Activated naive CD4-positive, alpha-beta T cell treated with anti-CD3 and anti-CD28 coated beads, Interleukin-2, amount 10 ng/mL, durations not matched to agents 7 days and 5 days (primary cell): ENCODE data around the gene ANKRD55.
"Not testable (repeated sequence)": the region's sequence is repeated elsewhere in the genome, so short reads cannot be mapped to it uniquely, and the experiment has no call there.

Experiments
- CTCF ChIA-PET: fragments of 350-600 bp; sonication (Branson Sonifier 250); formaldehyde crosslinking; loops from one replicate; lab custom pipeline; 2021; ENCODE audit warnings: antibody characterized with exemption; lab: Charles Lee
- DNase-seq: peaks from one replicate; pipeline ENCODE4 v3.0.0-alpha.2; 2020
- H3K27ac Mint-ChIP-seq: one replicate; pipeline ENCODE4 v1.8.0; 2021; ENCODE audit warnings: mild to moderate bottlenecking, moderate library complexity, mixed read lengths
- H3K27me3 Mint-ChIP-seq: one replicate; pipeline ENCODE4 v1.8.0; 2021; ENCODE audit warnings: mild to moderate bottlenecking, mixed read lengths
- H3K36me3 Mint-ChIP-seq: one replicate; pipeline ENCODE4 v1.8.0; 2021; ENCODE audit warnings: mixed read lengths
- H3K4me1 Mint-ChIP-seq: one replicate; pipeline ENCODE4 v1.8.0; 2021; ENCODE audit warnings: mixed read lengths
- H3K4me3 Mint-ChIP-seq: one replicate; pipeline ENCODE4 v1.8.0; 2021; ENCODE audit warnings: mild to moderate bottlenecking, moderate library complexity, mixed read lengths
- H3K9me3 Mint-ChIP-seq: one replicate; pipeline ENCODE4 v1.8.0; 2021; ENCODE audit warnings: mixed read lengths

Gene ANKRD55

GRCh38 chr5:56211298-56211865 is 21.7 kb downstream of the ANKRD55 start:
- H3K27ac Mint-ChIP-seq, result no peak overlapping the region
- no peaks in the 10 kb centered on the region for H3K4me1 Mint-ChIP-seq
- DNase-seq, result no peak
- CTCF ChIA-PET, result no interaction called here
- no peaks in the 10 kb centered on the region for H3K27me3 Mint-ChIP-seq
- peaks cover 20% of the 10 kb centered on the region for H3K9me3 Mint-ChIP-seq
- H3K4me3 Mint-ChIP-seq, result no peak overlapping the region
- H3K36me3 Mint-ChIP-seq, result peaks cover 1% of the 10 kb centered on the region

DNA sequence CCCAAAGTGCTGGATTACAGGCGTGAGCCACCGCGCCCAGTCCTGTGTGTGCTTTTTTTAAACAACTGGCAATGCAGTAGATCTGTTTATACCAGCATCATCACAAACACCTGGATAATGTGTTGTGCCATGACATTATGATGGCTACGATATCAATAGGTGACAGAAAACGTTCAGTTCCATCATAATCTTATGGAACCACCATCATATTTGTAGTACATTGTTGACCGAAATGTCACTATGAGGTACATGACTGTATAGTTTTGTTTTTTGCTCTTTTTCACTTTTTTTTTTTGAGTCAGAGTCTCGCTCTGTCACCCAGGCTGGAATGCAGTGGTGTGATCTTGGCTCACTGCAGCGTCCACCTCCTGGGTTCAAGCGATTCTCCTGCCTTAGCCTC is 24.4 kb downstream of the ANKRD55 start:
- Mint-ChIP-seq H3K4me1 (no peaks in the 10 kb centered on the region), H3K36me3 (peaks cover 3% of the 10 kb centered on the region), H3K27ac (no peak overlapping the region), H3K27me3 (no peaks in the 10 kb centered on the region), H3K9me3 (peaks cover 7% of the 10 kb centered on the region), H3K4me3 (no peak overlapping the region)
- DNase-seq, result no peak
- CTCF ChIA-PET, result interaction anchor here (0.7 to 1.1 kb wide), 3 partner anchors 7 to 272 kb away, joined by 3 to 4 read pairs (median 3); no protein-coding TSS in a partner anchor

DNA sequence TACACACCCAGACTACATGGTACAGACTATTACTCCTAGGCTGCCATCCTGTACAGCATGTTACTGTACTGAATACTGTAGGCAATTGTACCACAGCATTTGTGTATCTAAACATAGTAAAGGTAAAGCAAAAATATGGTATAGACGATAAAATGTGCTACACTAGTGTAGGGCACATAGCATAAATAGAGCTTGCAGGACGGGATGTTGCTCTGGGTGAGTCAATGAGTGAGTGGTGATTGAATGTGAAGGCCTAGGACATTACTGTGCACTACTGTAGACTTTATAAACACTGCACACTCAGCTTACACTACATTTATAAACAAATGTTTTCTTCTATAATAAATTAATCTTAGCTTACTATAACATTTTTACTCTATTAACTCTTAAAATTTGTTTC is 25.6 kb downstream of the ANKRD55 start:
- CTCF ChIA-PET, result interaction anchor here (1.0 to 1.1 kb wide), 2 partner anchors 63 to 271 kb away, joined by 3 read pairs; no protein-coding TSS in a partner anchor

GRCh38 chr5:56206126-56206910 is 26.8 kb downstream of the ANKRD55 start:
- Mint-ChIP-seq H3K27ac (no peak overlapping the region), H3K36me3 (peaks cover 2% of the 10 kb centered on the region), H3K4me1 (peaks cover 16% of the 10 kb centered on the region), H3K27me3 (no peaks in the 10 kb centered on the region), H3K9me3 (peaks cover 2% of the 10 kb centered on the region), H3K4me3 (no peak overlapping the region)
- no peak for DNase-seq
- CTCF ChIA-PET, result interaction anchor here (1.4 kb wide), 1 partner anchor 223 kb away, joined by 5 read pairs; no protein-coding TSS in a partner anchor

More for the DNA sequence above, 25.6 kb downstream of the ANKRD55 start:
- Mint-ChIP-seq H3K9me3 (peaks cover 2% of the 10 kb centered on the region), H3K27me3 (no peaks in the 10 kb centered on the region), H3K4me1 (peaks cover 4% of the 10 kb centered on the region), H3K4me3 (no peak overlapping the region), H3K27ac (no peak overlapping the region), H3K36me3 (peaks cover 2% of the 10 kb centered on the region)
- DNase-seq, result no peak

GRCh38 chr5:56203936-56204335 is 29.2 kb downstream of the ANKRD55 start:
- DNase-seq, H3K27me3 Mint-ChIP-seq, H3K36me3 Mint-ChIP-seq, CTCF ChIA-PET, H3K9me3 Mint-ChIP-seq, H3K4me3 Mint-ChIP-seq, H3K27ac Mint-ChIP-seq: not testable (repeated sequence)
- H3K4me1 Mint-ChIP-seq, result peaks cover 26% of the 10 kb centered on the region

DNA sequence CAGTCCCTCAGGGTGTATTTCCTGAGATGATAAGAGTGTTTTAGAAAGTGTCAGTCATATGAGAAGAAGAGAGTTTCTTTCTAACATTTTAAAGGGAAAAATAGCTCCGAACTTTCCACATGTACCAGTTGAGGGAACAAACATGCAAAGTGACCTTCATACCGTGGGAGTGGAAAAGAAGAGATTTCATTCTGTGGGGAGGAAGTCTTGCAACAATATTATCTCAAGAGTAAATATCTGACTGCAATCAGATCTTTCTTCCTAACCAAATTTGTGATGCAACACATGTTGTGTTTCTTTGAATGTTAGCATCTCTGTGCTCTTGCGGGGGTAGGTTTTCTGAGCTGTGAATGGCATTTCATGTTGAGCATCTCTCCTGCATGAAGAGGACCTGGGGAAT is 30.6 kb downstream of the ANKRD55 start:
- DNase-seq, result no peak
- Mint-ChIP-seq H3K9me3 (peaks cover 2% of the 10 kb centered on the region), H3K4me1 (peaks cover 29% of the 10 kb centered on the region), H3K27ac (no peak overlapping the region), H3K27me3 (no peaks in the 10 kb centered on the region), H3K4me3 (no peak overlapping the region), H3K36me3 (peaks cover 2% of the 10 kb centered on the region)
- CTCF ChIA-PET, result interaction anchor here (1.3 to 4.8 kb wide), 4 partner anchors 22 to 347 kb away, joined by 3 to 110 read pairs (median 37); no protein-coding TSS in a partner anchor

DNA sequence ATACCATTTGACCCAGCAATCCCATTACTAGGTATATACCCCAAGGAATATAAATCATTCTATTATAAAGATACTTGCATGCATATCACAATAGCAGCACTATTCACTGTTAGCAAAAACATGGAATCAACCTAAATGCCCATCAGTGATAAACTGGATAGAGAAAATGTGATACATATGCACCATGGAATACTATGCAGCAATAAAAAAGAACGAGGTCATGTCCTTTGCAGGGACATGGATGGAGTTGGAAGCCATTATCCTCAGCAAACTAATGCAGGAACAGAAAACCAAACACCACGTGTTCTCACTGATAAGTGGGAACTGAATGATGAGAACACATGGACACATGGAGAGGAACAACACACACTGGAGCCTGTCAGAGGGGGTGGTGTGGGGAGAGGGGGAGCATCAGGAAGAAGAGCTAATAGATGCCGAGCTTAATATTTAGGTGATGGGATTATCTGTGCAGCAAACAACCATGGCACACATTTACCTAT is 31.3 kb downstream of the ANKRD55 start:
- not testable (repeated sequence) for DNase-seq, H3K9me3 Mint-ChIP-seq, H3K4me3 Mint-ChIP-seq, H3K27me3 Mint-ChIP-seq, H3K36me3 Mint-ChIP-seq, H3K27ac Mint-ChIP-seq
- H3K4me1 Mint-ChIP-seq, result peaks cover 29% of the 10 kb centered on the region
- CTCF ChIA-PET, result interaction anchor here (0.7 to 4.8 kb wide), 24 partner anchors 7 to 896 kb away, joined by 3 to 110 read pairs (median 4); no protein-coding TSS in a partner anchor

DNA sequence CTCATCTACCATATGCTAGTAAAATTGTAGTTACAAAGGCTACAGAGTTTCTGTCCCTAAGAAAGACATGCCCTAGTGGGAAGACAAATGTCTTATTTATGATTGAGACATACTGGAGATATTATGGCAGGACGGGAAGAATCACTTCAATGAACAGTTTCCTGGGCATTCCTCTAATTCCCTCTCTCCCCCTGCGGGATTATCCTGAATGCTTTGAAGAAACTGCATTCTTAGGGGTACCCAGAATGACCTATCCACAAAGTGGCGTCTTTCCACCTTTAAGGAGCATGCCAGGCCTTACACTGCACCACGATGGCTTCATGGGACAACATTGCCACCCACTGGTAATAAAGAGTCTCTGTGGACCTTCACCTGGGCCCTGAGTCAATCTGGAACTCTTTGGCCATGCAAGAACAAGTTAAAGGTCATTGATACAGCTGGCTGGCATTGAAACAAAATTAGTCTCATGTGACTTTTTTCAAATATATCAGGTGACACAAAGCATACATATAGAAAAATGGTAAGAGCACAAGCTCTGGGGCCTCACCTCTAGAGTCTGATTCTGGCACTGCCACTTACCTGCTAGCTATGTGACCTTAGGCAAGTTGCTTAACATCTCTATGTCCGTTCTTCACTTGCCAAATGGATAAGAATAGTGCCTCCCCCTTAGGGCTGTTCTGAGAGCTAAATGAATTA is 32.0 kb downstream of the ANKRD55 start:
- CTCF ChIA-PET, result interaction anchor here (0.7 to 4.8 kb wide), 39 partner anchors 8 to 895 kb away, joined by 3 to 110 read pairs (median 4); no protein-coding TSS in a partner anchor
- DNase-seq, result peak; percentile 76
- H3K27ac Mint-ChIP-seq, result no peak overlapping the region
- no peak overlapping the region for H3K4me3 Mint-ChIP-seq
- no peaks in the 10 kb centered on the region for H3K27me3 Mint-ChIP-seq
- H3K9me3 Mint-ChIP-seq, result peaks cover 2% of the 10 kb centered on the region
- H3K4me1 Mint-ChIP-seq, result peaks cover 29% of the 10 kb centered on the region
- H3K36me3 Mint-ChIP-seq, result peaks cover 2% of the 10 kb centered on the region

- CTCF ChIA-PET, result interaction anchor here (0.9 kb wide), 1 partner anchor 212 kb away, joined by 4 read pairs; no protein-coding TSS in a partner anchor
- DNase-seq, result no peak
- Mint-ChIP-seq H3K27me3 (no peaks in the 10 kb centered on the region), H3K27ac (no peak overlapping the region), H3K36me3 (peaks cover 2% of the 10 kb centered on the region), H3K4me3 (no peak overlapping the region), H3K4me1 (peaks cover 9% of the 10 kb centered on the region), H3K9me3 (peaks cover 1% of the 10 kb centered on the region)
These were observed 38.1 kb downstream of the ANKRD55 start for GRCh38 chr5:56195016-56195415.

DNA sequence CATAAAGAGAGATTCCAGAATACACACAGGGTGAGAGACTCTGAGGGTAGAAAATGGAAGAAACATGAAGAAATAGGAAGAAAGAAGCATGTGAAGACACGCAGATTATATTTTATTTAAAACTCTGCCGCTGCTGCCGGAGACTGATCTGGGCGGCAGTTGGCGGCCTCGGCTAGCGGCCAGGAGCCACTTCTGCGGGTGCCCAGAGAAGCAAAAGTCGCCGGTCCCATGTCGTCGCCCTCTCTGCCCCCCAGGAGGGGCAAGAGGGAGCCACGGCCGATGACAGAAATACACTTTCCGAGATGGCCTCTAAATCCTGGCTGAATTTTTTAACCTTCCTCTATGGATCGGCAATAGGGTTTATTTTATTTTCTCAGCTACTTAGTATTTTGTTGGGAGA is 40.9 kb downstream of the ANKRD55 start:
- CTCF ChIA-PET, result interaction anchor here (0.8 kb wide), 1 partner anchor 8 kb away, joined by 4 read pairs; no protein-coding TSS in a partner anchor
- H3K4me3 Mint-ChIP-seq, result no peak overlapping the region
- H3K27me3 Mint-ChIP-seq, result no peaks in the 10 kb centered on the region
- no peak for DNase-seq
- H3K27ac Mint-ChIP-seq, result no peak overlapping the region
- peaks cover 1% of the 10 kb centered on the region for H3K9me3 Mint-ChIP-seq
- peaks cover 2% of the 10 kb centered on the region for H3K36me3 Mint-ChIP-seq
- H3K4me1 Mint-ChIP-seq, result peaks cover 6% of the 10 kb centered on the region

- Mint-ChIP-seq H3K9me3 (peaks cover 1% of the 10 kb centered on the region), H3K36me3 (peaks cover 2% of the 10 kb centered on the region), H3K27ac (no peak overlapping the region), H3K4me3 (no peak overlapping the region), H3K4me1 (peaks cover 6% of the 10 kb centered on the region), H3K27me3 (no peaks in the 10 kb centered on the region)
- CTCF ChIA-PET, result interaction anchor here (0.8 kb wide), 1 partner anchor 9 kb away, joined by 4 read pairs; no protein-coding TSS in a partner anchor
- DNase-seq, result no peak
These were observed 41.5 kb downstream of the ANKRD55 start for GRCh38 chr5:56191656-56192055.

- DNase-seq, result no peak
- CTCF ChIA-PET, result interaction anchor here (0.9 kb wide), 1 partner anchor 89 kb away, joined by 3 read pairs; no protein-coding TSS in a partner anchor
These were observed 42.6 kb downstream of the ANKRD55 start for GRCh38 chr5:56190497-56190896.

GRCh38 chr5:56185768-56186311 is 47.3 kb downstream of the ANKRD55 start:
- Mint-ChIP-seq H3K36me3 (peaks cover 5% of the 10 kb centered on the region), H3K9me3 (peaks cover 1% of the 10 kb centered on the region), H3K27me3 (no peaks in the 10 kb centered on the region), H3K27ac (no peak overlapping the region), H3K4me1 (peaks cover 6% of the 10 kb centered on the region), H3K4me3 (no peak overlapping the region)
- no peak for DNase-seq
- CTCF ChIA-PET, result no interaction called here

More at GRCh38 chr5:56190497-56190896, 42.6 kb downstream of the ANKRD55 start:
- no peaks in the 10 kb centered on the region for H3K27me3 Mint-ChIP-seq
- H3K27ac Mint-ChIP-seq, result no peak overlapping the region
- peaks cover 2% of the 10 kb centered on the region for H3K36me3 Mint-ChIP-seq
- peaks cover 6% of the 10 kb centered on the region for H3K4me1 Mint-ChIP-seq
- peaks cover 1% of the 10 kb centered on the region for H3K9me3 Mint-ChIP-seq
- H3K4me3 Mint-ChIP-seq, result no peak overlapping the region
